CD4-positive, CD25-positive, alpha-beta regulatory T cell (primary cell): ENCODE results near the gene CCBE1. TPM values are rescaled to one million over a fixed set of nuclear protein-coding genes. Genes with fewer than 3 reads are reported as not detected.
"Not testable (repeated sequence)": the region's sequence is repeated elsewhere in the genome, so short reads cannot be mapped to it uniquely, and the experiment has no call there.

ENCODE experiments used
- ATAC-seq, 2 donors: fragments of 150-1000 bp; cut with Tn5 transposase; one replicate each; pipeline ENCODE4 v1.10.0; 2021; ENCODE audit warnings: low read depth in 2 of 2, moderate number of reproducible peaks in 2 of 2, moderate library complexity in 1 of 2
- DNase-seq, 3 donors: peaks; one replicate each; pipeline versions ENCODE4 v3.0.0 to v3.0.0-alpha.2; 2012 to 2022; ENCODE audit warnings: mixed read lengths in 1 of 3
- H3K27ac ChIP-seq: one replicate; pipeline ENCODE4 v1.7.0; 2013; ENCODE audit warnings: mild to moderate bottlenecking, low read length; ENCODE audit not compliant: insufficient read depth, poor library complexity, severe bottlenecking
- H3K27me3 ChIP-seq: one replicate; pipeline ENCODE4 v1.7.0; 2013; ENCODE audit warnings: low read length; ENCODE audit not compliant: control insufficient read depth, insufficient read depth
- H3K36me3 ChIP-seq: one replicate; pipeline ENCODE4 v1.7.0; 2013; ENCODE audit warnings: mild to moderate bottlenecking, low read length, moderate library complexity; ENCODE audit not compliant: control insufficient read depth, insufficient read depth
- H3K4me1 ChIP-seq: 2 replicates; pipeline ENCODE4 v1.7.0; 2013; ENCODE audit warnings: mild to moderate bottlenecking, low read length; ENCODE audit not compliant: insufficient read depth, control insufficient read depth, poor library complexity, severe bottlenecking
- H3K4me3 ChIP-seq: one replicate; pipeline ENCODE4 v1.7.0; 2013; ENCODE audit warnings: low read depth, mild to moderate bottlenecking, low read length, moderate library complexity
- H3K9me3 ChIP-seq, 2 experiments: 1 replicate in 1 of 2; 2 replicates in 1 of 2; pipeline ENCODE4 v1.7.0; 2013; ENCODE audit warnings: low read length in 2 of 2, mild to moderate bottlenecking in 1 of 2, moderate library complexity in 1 of 2; ENCODE audit not compliant: control insufficient read depth in 2 of 2
- H3K27ac Mint-ChIP-seq, 3 donors: one replicate each; pipeline ENCODE4 v1.8.0; 2020 to 2022; ENCODE audit warnings: mild to moderate bottlenecking in 3 of 3, mixed read lengths in 3 of 3, moderate library complexity in 2 of 3
- H3K27me3 Mint-ChIP-seq: one replicate; pipeline ENCODE4 v1.8.0; 2022; ENCODE audit warnings: mild to moderate bottlenecking, mixed read lengths
- H3K36me3 Mint-ChIP-seq: one replicate; pipeline ENCODE4 v1.8.0; 2020; ENCODE audit warnings: mixed read lengths
- H3K4me1 Mint-ChIP-seq, 4 donors: one replicate each; pipeline ENCODE4 v1.8.0; 2020 to 2022; ENCODE audit warnings: mixed read lengths in 4 of 4, mild to moderate bottlenecking in 1 of 4
- H3K4me3 Mint-ChIP-seq, 4 donors: one replicate each; pipeline ENCODE4 v1.8.0; 2020 to 2022; ENCODE audit warnings: mild to moderate bottlenecking in 4 of 4, mixed read lengths in 4 of 4, moderate library complexity in 3 of 4
- H3K9me3 Mint-ChIP-seq, 7 donors: one replicate each; pipeline ENCODE4 v1.8.0; 2020 to 2022; ENCODE audit warnings: mixed read lengths in 7 of 7, mild to moderate bottlenecking in 3 of 7, moderate library complexity in 2 of 7
- polyA plus RNA-seq, 4 donors: library from polyadenylated mRNA; unstranded; fragments of 300-500 nt; fragmentation: Illumina TruSeq; gene quantifications; one replicate each; pipeline ENCODE4 v1.2.3, GENCODE V29; 2021
- total RNA-seq: library from RNA; stranded (reverse); gene quantifications from one replicate; pipeline ENCODE4 v1.2.3, GENCODE V29; 2022

The CCBE1 gene
- total and polyA plus RNA-seq, 5 donors from 2014 or later, result not detected

- Histone ChIP-seq H3K4me1 (no peaks in the 10 kb centered on the region), H3K27me3 (peaks cover 4% of the 10 kb centered on the region), H3K9me3 (no peaks in the 10 kb centered on the region), H3K4me3 (no peak overlapping the region), H3K27ac (no peak overlapping the region), H3K36me3 (no peaks in the 10 kb centered on the region)
- H3K36me3 Mint-ChIP-seq, result no peaks in the 10 kb centered on the region
- no peak for ATAC-seq
- no peak overlapping the region for H3K4me3 Mint-ChIP-seq
- H3K27ac Mint-ChIP-seq, result no peak overlapping the region
- peaks cover 2% of the 10 kb centered on the region for H3K27me3 Mint-ChIP-seq
- DNase-seq, result no peak
- H3K4me1 Mint-ChIP-seq, result no peaks in the 10 kb centered on the region
- peaks cover 0 to 8% (median 0%) of the 10 kb centered on the region in 7 donors for H3K9me3 Mint-ChIP-seq
Observed at GRCh38 chr18:59517446-59518165, 179.6 kb downstream of the CCBE1 start.

- Mint-ChIP-seq H3K4me3 (no peak overlapping the region), H3K9me3 (peaks cover 0 to 8% (median 0%) of the 10 kb centered on the region in 7 donors), H3K27me3 (peaks cover 6% of the 10 kb centered on the region), H3K27ac (no peak overlapping the region), H3K4me1 (no peaks in the 10 kb centered on the region), H3K36me3 (no peaks in the 10 kb centered on the region)
- H3K36me3 ChIP-seq, result no peaks in the 10 kb centered on the region
- H3K9me3 ChIP-seq, result no peaks in the 10 kb centered on the region
- peaks cover 7% of the 10 kb centered on the region for H3K27me3 ChIP-seq
- H3K4me1 ChIP-seq, result no peaks in the 10 kb centered on the region
- H3K27ac ChIP-seq, result no peak overlapping the region
- ATAC-seq (no peak), DNase-seq (no peak)
- no peak overlapping the region for H3K4me3 ChIP-seq
Observed at GRCh38 chr18:59516356-59517155, 180.7 kb downstream of the CCBE1 start.

- H3K9me3 ChIP-seq, H3K4me1 Mint-ChIP-seq, H3K4me3 Mint-ChIP-seq, H3K36me3 Mint-ChIP-seq, H3K27me3 ChIP-seq, H3K27me3 Mint-ChIP-seq, H3K4me1 ChIP-seq, H3K4me3 ChIP-seq, ATAC-seq, H3K27ac Mint-ChIP-seq, H3K36me3 ChIP-seq, H3K9me3 Mint-ChIP-seq, DNase-seq, H3K27ac ChIP-seq: not testable (repeated sequence)
Observed at GRCh38 chr18:59515956-59516355, 181.3 kb downstream of the CCBE1 start.

- Mint-ChIP-seq H3K36me3 (no peaks in the 10 kb centered on the region), H3K4me1 (no peaks in the 10 kb centered on the region), H3K4me3 (no peak overlapping the region), H3K9me3 (peaks cover 0 to 10% (median 0%) of the 10 kb centered on the region in 7 donors), H3K27ac (no peak overlapping the region), H3K27me3 (peaks cover 6% of the 10 kb centered on the region)
- H3K4me3 ChIP-seq, result no peak overlapping the region
- ATAC-seq (no peak), DNase-seq (no peak)
- H3K9me3 ChIP-seq, result no peaks in the 10 kb centered on the region
- H3K4me1 ChIP-seq, result no peaks in the 10 kb centered on the region
- no peaks in the 10 kb centered on the region for H3K36me3 ChIP-seq
- peaks cover 7% of the 10 kb centered on the region for H3K27me3 ChIP-seq
- no peak overlapping the region for H3K27ac ChIP-seq
Observed at GRCh38 chr18:59515147-59515546, 182.1 kb downstream of the CCBE1 start.

DNA sequence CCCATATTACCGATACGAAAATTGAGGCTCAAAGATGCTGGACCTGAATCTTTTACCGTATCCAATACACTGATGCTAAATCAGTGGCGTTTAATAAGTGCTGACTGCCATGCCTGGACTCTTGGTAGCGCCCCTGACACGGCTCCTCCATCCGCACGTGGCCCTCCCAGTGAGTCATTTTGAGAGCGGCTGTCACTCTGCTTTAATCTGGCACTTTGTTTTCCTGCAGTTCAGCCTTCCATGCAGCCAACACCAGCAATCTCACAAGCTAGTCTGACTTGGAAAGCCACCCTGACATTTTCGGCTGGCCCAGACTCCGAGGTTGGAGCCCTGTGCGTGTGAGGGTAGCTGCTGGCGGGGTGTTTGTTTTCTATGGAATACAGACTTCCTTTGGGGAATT is 183.0 kb downstream of the CCBE1 start:
- no peaks in the 10 kb centered on the region for H3K4me1 Mint-ChIP-seq
- peaks cover 6% of the 10 kb centered on the region for H3K27me3 Mint-ChIP-seq
- no peaks in the 10 kb centered on the region for H3K4me1 ChIP-seq
- no peak overlapping the region for H3K4me3 ChIP-seq
- no peaks in the 10 kb centered on the region for H3K9me3 ChIP-seq
- H3K27ac ChIP-seq, result no peak overlapping the region
- H3K4me3 Mint-ChIP-seq, result no peak overlapping the region
- no peak for ATAC-seq
- DNase-seq, result no peak
- H3K9me3 Mint-ChIP-seq, result peaks cover 0 to 7% (median 0%) of the 10 kb centered on the region in 7 donors
- H3K36me3 ChIP-seq, result no peaks in the 10 kb centered on the region
- peaks cover 7% of the 10 kb centered on the region for H3K27me3 ChIP-seq
- no peaks in the 10 kb centered on the region for H3K36me3 Mint-ChIP-seq
- no peak overlapping the region for H3K27ac Mint-ChIP-seq

GRCh38 chr18:59512025-59512755 is 185.0 kb downstream of the CCBE1 start:
- Mint-ChIP-seq H3K27me3 (peaks cover 6% of the 10 kb centered on the region), H3K4me1 (no peaks in the 10 kb centered on the region), H3K27ac (no peak overlapping the region), H3K4me3 (no peak overlapping the region), H3K9me3 (peaks cover 0 to 7% (median 0%) of the 10 kb centered on the region in 7 donors), H3K36me3 (no peaks in the 10 kb centered on the region)
- peaks cover 7% of the 10 kb centered on the region for H3K27me3 ChIP-seq
- H3K36me3 ChIP-seq, result no peaks in the 10 kb centered on the region
- ATAC-seq, result no peak
- H3K4me1 ChIP-seq, result no peaks in the 10 kb centered on the region
- H3K9me3 ChIP-seq, result no peaks in the 10 kb centered on the region
- no peak overlapping the region for H3K27ac ChIP-seq
- no peak overlapping the region for H3K4me3 ChIP-seq
- DNase-seq, result no peak

- Histone ChIP-seq H3K4me1 (no peaks in the 10 kb centered on the region), H3K27me3 (peaks cover 5% of the 10 kb centered on the region), H3K9me3 (no peaks in the 10 kb centered on the region), H3K4me3 (no peak overlapping the region), H3K36me3 (no peaks in the 10 kb centered on the region), H3K27ac (no peak overlapping the region)
- peaks cover 17% of the 10 kb centered on the region for H3K27me3 Mint-ChIP-seq
- H3K36me3 Mint-ChIP-seq, result no peaks in the 10 kb centered on the region
- H3K27ac Mint-ChIP-seq, result no peak overlapping the region
- peaks cover 0 to 4% (median 2%) of the 10 kb centered on the region in 7 donors for H3K9me3 Mint-ChIP-seq
- H3K4me1 Mint-ChIP-seq, result no peaks in the 10 kb centered on the region
- ATAC-seq, result no peak
- no peak for DNase-seq
- H3K4me3 Mint-ChIP-seq, result no peak overlapping the region
Observed at GRCh38 chr18:59509481-59510442, 187.5 kb downstream of the CCBE1 start.
